Calu3 (cell line): Measurements from ENCODE around the gene TCF12. TPM values are rescaled to one million over a fixed set of nuclear protein-coding genes. Genes with fewer than 3 reads are reported as not detected.

ENCODE experiments used
- BruUV-seq: library from RNA; stranded (reverse); fragments of 400-500 nt; replicated peaks from 2 replicates; lab custom pipeline; 2021; lab: Mats Ljungman, UMichigan
- CTCF ChIA-PET: fragments of 300-600 bp; sonication (Branson Sonifier 250); formaldehyde crosslinking; loops from one replicate; lab custom pipeline; 2022; ENCODE audit warnings: antibody characterized with exemption; lab: Charles Lee
- DNase-seq: peaks from one replicate; pipeline ENCODE4 v3.0.0; 2022
- H3K27ac Mint-ChIP-seq: one replicate; pipeline ENCODE4 v1.8.0; 2022; ENCODE audit warnings: mixed read lengths; ENCODE audit not compliant: unreplicated experiment
- H3K27me3 Mint-ChIP-seq: one replicate; pipeline ENCODE4 v1.8.0; 2022; ENCODE audit warnings: mixed read lengths; ENCODE audit not compliant: unreplicated experiment
- H3K36me3 Mint-ChIP-seq: one replicate; pipeline ENCODE4 v1.8.0; 2022; ENCODE audit warnings: mild to moderate bottlenecking, moderate library complexity, mixed read lengths; ENCODE audit not compliant: insufficient read depth, unreplicated experiment
- H3K4me1 Mint-ChIP-seq: one replicate; pipeline ENCODE4 v1.8.0; 2022; ENCODE audit warnings: mild to moderate bottlenecking, low read depth, mixed read lengths; ENCODE audit not compliant: unreplicated experiment
- H3K4me3 Mint-ChIP-seq: one replicate; pipeline ENCODE4 v1.8.0; 2022; ENCODE audit warnings: mild to moderate bottlenecking, low read depth, moderate library complexity, mixed read lengths; ENCODE audit not compliant: unreplicated experiment
- H3K9me3 Mint-ChIP-seq: one replicate; pipeline ENCODE4 v1.8.0; 2022; ENCODE audit warnings: low read depth, mixed read lengths; ENCODE audit not compliant: unreplicated experiment
- CTCF ChIP-seq: fragments of 200-600 bp; IDR thresholded peaks from one replicate; pipeline ENCODE4 v1.8.0; 2022; ENCODE audit warnings: antibody characterized with exemption; ENCODE audit not compliant: unreplicated experiment
- intact Hi-C: fragments of 100-400 bp; cut with micrococcal nuclease; formaldehyde crosslinking; loops from one replicate; pipeline ENCODE4 v1.10.0; 2022; ENCODE audit not compliant: unreplicated experiment
- total RNA-seq: library from RNA; stranded (reverse); gene quantifications from 2 replicates; pipeline ENCODE4 v1.2.3, GENCODE V29; 2022

TCF12 gene
- total RNA-seq, 1 experiment from 2014 or later: 127 TPM

DNA sequence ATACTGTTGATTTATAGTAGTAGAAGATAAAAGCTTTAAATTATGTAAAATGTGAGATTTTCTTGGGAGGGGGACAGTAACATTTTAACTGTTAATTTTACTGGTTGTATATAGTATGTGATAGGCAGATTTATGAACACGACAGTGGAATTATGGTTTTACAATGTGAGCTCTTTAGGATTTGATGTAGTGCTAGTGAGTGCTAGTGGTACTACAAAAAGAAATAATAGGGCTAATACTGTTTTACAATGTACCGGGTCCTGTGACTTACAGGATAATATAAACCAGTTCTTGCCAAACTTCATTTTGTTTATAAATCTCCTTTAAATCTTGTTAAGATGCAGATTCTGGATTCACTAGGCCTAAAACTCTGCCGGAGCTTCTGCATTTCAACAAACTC lies 165.7 kb downstream of the TCF12 start:
- Mint-ChIP-seq H3K27ac (peak overlapping the region; percentile 39), H3K9me3 (no peaks in the 10 kb centered on the region), H3K4me3 (no peak overlapping the region), H3K27me3 (no peaks in the 10 kb centered on the region), H3K4me1 (peaks cover 56% of the 10 kb centered on the region), H3K36me3 (no peaks in the 10 kb centered on the region)
- intact Hi-C loops: no loop called here
- BruUV-seq: no TSS peak
- no peak for DNase-seq
- TF ChIP-seq CTCF: no peak
- CTCF ChIA-PET: no interaction called here

- CTCF ChIA-PET: interaction anchor here (0.5 to 1.6 kb wide), 7 partner anchors 9 to 167 kb away, joined by 3 to 6 read pairs (median 3); partner anchors contain the start of gene TCF12
- peak; percentile 11 for DNase-seq
- intact Hi-C loops: no loop called here
- no peaks in the 10 kb centered on the region for H3K9me3 Mint-ChIP-seq
- TF ChIP-seq CTCF: no peak
- H3K27ac Mint-ChIP-seq: peak overlapping the region; percentile 9
- H3K4me1 Mint-ChIP-seq: peaks cover 46% of the 10 kb centered on the region
- no peaks in the 10 kb centered on the region for H3K27me3 Mint-ChIP-seq
- no TSS peak for BruUV-seq
- no peaks in the 10 kb centered on the region for H3K36me3 Mint-ChIP-seq
- peak overlapping the region; percentile 4 for H3K4me3 Mint-ChIP-seq
These were observed 166.8 kb downstream of the TCF12 start for GRCh38 chr15:57085267-57085666.

DNA sequence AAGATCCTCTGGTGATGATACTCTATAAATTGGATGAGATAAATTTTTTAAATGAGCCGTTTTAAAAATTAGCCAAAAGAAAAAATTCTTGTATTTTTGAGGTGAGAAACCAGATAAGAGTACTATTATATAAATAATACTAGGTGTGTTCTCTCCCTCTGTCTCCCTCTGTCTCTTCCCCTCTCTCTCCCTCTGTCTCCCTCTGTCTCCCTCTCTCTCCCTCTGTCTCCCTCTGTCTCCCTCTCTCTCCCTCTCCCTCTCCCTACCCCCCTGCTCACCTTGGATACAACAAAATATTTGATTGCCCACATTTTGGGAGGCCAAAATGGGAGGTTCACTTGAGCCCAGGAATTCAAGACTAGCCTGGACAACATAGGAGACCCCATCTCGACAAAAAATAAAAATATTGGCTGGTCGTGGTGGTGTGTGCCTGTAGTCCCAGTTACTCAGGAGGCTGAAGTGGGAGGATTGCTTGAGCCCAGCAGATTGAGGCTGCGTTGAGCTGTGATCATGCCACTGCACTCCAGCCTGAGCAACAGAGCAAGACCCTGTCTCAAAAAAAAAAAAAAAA lies 168.5 kb downstream of the TCF12 start:
- intact Hi-C loops: no loop called here
- CTCF ChIA-PET: interaction anchor here (0.5 kb wide), 1 partner anchor 12 kb away, joined by 3 read pairs; no protein-coding TSS in a partner anchor
- Mint-ChIP-seq H3K9me3 (no peaks in the 10 kb centered on the region), H3K27ac (no peak overlapping the region), H3K36me3 (no peaks in the 10 kb centered on the region), H3K27me3 (no peaks in the 10 kb centered on the region), H3K4me1 (peaks cover 38% of the 10 kb centered on the region), H3K4me3 (no peak overlapping the region)
- no peak for TF ChIP-seq CTCF
- no peak for DNase-seq
- no TSS peak for BruUV-seq

- TF ChIP-seq CTCF: no peak
- intact Hi-C loops: no loop called here
- no peak overlapping the region for H3K4me3 Mint-ChIP-seq
- no peaks in the 10 kb centered on the region for H3K9me3 Mint-ChIP-seq
- no TSS peak for BruUV-seq
- H3K4me1 Mint-ChIP-seq: peaks cover 17% of the 10 kb centered on the region
- peaks cover 9% of the 10 kb centered on the region for H3K36me3 Mint-ChIP-seq
- H3K27ac Mint-ChIP-seq: no peak overlapping the region
- CTCF ChIA-PET: no interaction called here
- no peak for DNase-seq
- no peaks in the 10 kb centered on the region for H3K27me3 Mint-ChIP-seq
These were observed 171.5 kb downstream of the TCF12 start for GRCh38 chr15:57089815-57090495.
